ENCODE measurements around the gene KDM7A. TPM values are rescaled to one million over a fixed set of nuclear protein-coding genes. Genes with fewer than 3 reads are reported as not detected.

Gene KDM7A
- total RNA-seq, 5 donors from 2014 or later (not counting 1 experiment from before 2014, with no cell fraction given) = 36.5 to 60.2 (median 55.0) TPM

DNA sequence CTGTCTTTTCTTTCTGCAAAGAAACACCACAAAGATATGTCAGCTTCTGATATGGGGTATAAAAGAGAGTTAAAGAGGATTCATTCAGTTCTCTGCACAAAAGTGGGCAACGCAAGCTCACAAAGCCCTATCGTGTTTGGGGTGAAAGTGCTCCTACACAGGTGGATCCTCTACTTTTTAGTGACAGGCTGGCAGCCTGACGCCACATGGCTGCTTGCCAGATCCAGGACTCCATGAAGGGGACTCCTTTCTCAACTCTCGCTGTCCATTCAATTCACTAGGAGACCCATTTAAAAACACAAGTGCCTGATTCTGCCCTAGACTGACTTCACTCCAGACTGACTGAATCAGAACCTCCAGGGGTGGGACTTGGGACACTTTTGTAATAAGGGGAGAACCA is 122.0 kb downstream of the KDM7A start:
- POLR2A ChIA-PET = no interaction called here
- Mint-ChIP-seq H3K27ac (peak overlapping the region in 1 of 2 donors; percentile 29), H3K36me3 (peaks cover 67% of the 10 kb centered on the region), H3K9me3 (no peaks in the 10 kb centered on the region), H3K27me3 (no peaks in the 10 kb centered on the region), H3K4me1 (peaks cover 64 to 82% (median 72%) of the 10 kb centered on the region in 3 donors), H3K4me3 (no peak overlapping the region)
- ATAC-seq (replicated peaks in 1 of 4) (no peak), DNase-seq (no peak)
- peaks cover 3 to 22% of the 10 kb centered on the region in 2 experiments for H3K4me1 ChIP-seq (ENCODE audit: control insufficient read depth in 1 of 2, extremely low read depth in 1 of 2, insufficient read depth in 2 of 2, low read length in 2 of 2)
- H3K9me3 ChIP-seq = no peaks in the 10 kb centered on the region
- H3K27me3 ChIP-seq (replicated peaks in 1 of 2; ENCODE audit: control insufficient read depth in 2 of 2, extremely low read depth in 1 of 2, insufficient read depth in 2 of 2, low read length in 1 of 2) = no peaks in the 10 kb centered on the region
- CTCF ChIA-PET = no interaction called here
- no peak overlapping the region for H3K27ac ChIP-seq (ENCODE audit: low read length)
- H3K4me3 ChIP-seq (ENCODE audit: control insufficient read depth in 1 of 2, extremely low read depth in 1 of 2, low read length in 1 of 2) = no peak overlapping the region
- WGBS (ENCODE audit: insufficient coverage) = 100% methylated on average over 3 of the region's 4 CpGs
- H3K36me3 ChIP-seq (ENCODE audit: control insufficient read depth in 2 of 2, extremely low read depth in 1 of 2, insufficient read depth in 1 of 2, low read length in 1 of 2) = peaks cover 5 to 42% of the 10 kb centered on the region in 2 donors

DNA sequence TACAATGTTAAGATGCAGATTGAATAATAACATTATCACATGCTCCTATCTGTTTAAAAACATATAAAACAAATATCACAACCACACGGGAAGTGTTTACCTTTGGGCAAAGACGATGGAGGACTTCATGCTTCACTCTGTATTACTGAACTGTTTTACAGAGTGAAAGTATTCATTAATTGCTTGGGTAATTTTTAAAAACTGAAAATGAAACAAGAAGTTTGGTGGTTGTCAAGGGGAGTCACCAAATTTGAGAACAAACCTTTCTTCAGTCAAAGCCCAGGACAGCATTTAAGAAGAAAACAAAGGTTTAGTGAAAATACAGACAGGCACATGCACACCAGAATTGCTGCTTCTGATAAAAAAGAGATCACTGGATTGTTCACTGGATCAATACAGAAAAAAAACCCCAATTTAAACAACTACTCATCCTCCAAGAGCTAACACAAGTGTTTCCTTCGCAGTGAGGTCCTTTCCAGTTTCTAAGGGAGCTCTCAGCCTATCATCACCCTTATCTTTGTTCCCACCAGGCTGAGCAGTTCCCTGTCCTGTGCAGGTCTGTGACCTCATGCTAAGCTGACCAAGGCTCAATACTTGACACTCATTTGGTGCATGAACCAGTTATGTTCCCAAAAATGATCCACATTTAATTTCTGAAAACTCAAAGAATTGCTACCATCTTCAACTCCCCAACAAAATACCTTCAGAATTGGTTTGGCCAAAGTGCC is 122.8 kb downstream of the KDM7A start:
- ChIA-PET CTCF (no interaction called here), POLR2A (no interaction called here)
- Mint-ChIP-seq H3K4me3 (no peak overlapping the region), H3K4me1 (peaks cover 60 to 81% (median 65%) of the 10 kb centered on the region in 3 donors), H3K27me3 (no peaks in the 10 kb centered on the region), H3K36me3 (peaks cover 69% of the 10 kb centered on the region), H3K27ac (peak overlapping the region; percentile 29 to 45), H3K9me3 (no peaks in the 10 kb centered on the region)
- WGBS (ENCODE audit: insufficient coverage) = 67% methylated on average over 1 of the region's 3 CpGs
- no peaks in the 10 kb centered on the region for H3K9me3 ChIP-seq
- peaks cover 5 to 49% of the 10 kb centered on the region in 2 donors for H3K36me3 ChIP-seq (ENCODE audit: control insufficient read depth in 2 of 2, extremely low read depth in 1 of 2, insufficient read depth in 1 of 2, low read length in 1 of 2)
- DNase-seq (peak in 1 of 35 experiments; percentile 5), ATAC-seq (replicated peaks in 1 of 4) (no peak)
- peaks cover 0 to 15% of the 10 kb centered on the region in 2 experiments for H3K4me1 ChIP-seq (ENCODE audit: control insufficient read depth in 1 of 2, extremely low read depth in 1 of 2, insufficient read depth in 2 of 2, low read length in 2 of 2)
- no peaks in the 10 kb centered on the region for H3K27me3 ChIP-seq (replicated peaks in 1 of 2; ENCODE audit: control insufficient read depth in 2 of 2, extremely low read depth in 1 of 2, insufficient read depth in 2 of 2, low read length in 1 of 2)
- H3K4me3 ChIP-seq (ENCODE audit: control insufficient read depth in 1 of 2, extremely low read depth in 1 of 2, low read length in 1 of 2) = no peak overlapping the region
- H3K27ac ChIP-seq (ENCODE audit: low read length) = no peak overlapping the region

DNA sequence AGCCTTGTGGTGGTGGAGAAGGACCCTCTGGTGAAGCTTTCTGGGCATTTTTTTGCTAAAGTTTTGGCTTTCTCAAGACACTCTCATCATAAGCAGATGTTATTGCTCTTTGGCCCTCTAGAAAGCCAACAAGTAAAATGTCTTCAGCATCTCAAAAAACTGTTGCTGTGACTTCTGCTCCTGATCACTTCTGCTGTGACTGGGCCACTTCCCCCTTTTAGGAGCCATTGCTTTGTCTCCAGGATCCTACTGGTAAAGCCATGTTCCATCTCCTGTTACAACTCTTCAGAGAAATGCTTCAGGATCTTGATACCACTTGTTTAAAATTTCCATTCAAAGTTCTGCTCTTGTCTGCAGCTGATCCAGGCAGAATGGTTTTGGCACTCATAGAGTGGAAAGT is 125.0 kb downstream of the KDM7A start:
- DNase-seq = no peak
- H3K36me3 ChIP-seq (ENCODE audit: control insufficient read depth in 2 of 2, extremely low read depth in 1 of 2, insufficient read depth in 1 of 2, low read length in 1 of 2) = peaks cover 5 to 44% of the 10 kb centered on the region in 2 donors
- H3K4me1 Mint-ChIP-seq = peaks cover 44 to 65% (median 50%) of the 10 kb centered on the region in 3 donors
- H3K36me3 Mint-ChIP-seq = peaks cover 68% of the 10 kb centered on the region
- CTCF ChIA-PET = no interaction called here
- POLR2A ChIA-PET = interaction anchor here in 1 of 2 donors (0.7 kb wide), 1 partner anchor 1931 kb away, joined by 3 read pairs; no protein-coding TSS in a partner anchor
- no peak overlapping the region for H3K4me3 ChIP-seq (ENCODE audit: control insufficient read depth in 1 of 2, extremely low read depth in 1 of 2, low read length in 1 of 2)
- no peaks in the 10 kb centered on the region for H3K9me3 Mint-ChIP-seq
- ATAC-seq (replicated peaks in 1 of 4) = no peak
- peaks cover 0 to 8% of the 10 kb centered on the region in 2 experiments for H3K4me1 ChIP-seq (ENCODE audit: control insufficient read depth in 1 of 2, extremely low read depth in 1 of 2, insufficient read depth in 2 of 2, low read length in 2 of 2)
- H3K27ac Mint-ChIP-seq = no peak overlapping the region
- no peaks in the 10 kb centered on the region for H3K27me3 Mint-ChIP-seq
- H3K4me3 Mint-ChIP-seq = no peak overlapping the region
- H3K27ac ChIP-seq (ENCODE audit: low read length) = no peak overlapping the region
- no peaks in the 10 kb centered on the region for H3K27me3 ChIP-seq (replicated peaks in 1 of 2; ENCODE audit: control insufficient read depth in 2 of 2, extremely low read depth in 1 of 2, insufficient read depth in 2 of 2, low read length in 1 of 2)
- H3K9me3 ChIP-seq = no peaks in the 10 kb centered on the region

DNA sequence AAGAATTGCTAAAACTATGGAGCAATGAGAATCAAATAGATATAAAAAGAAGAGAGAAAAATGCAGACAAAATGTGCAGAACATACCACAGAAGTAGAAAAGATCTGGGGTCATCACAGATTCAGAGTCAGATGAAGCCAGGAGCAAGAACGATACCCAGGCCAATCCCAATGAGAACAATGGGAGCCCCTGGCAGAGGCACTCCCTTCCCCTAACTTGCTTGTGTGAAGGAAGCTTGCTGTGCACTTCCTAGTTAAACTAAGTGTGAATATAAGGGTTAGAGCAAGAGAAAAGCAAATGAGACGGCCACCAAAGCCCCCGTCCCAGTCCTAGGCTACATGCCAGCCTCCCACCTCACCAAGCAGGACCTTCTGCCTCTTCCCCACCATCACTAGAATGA is 126.7 kb downstream of the KDM7A start:
- CTCF ChIA-PET = no interaction called here
- ATAC-seq (replicated peaks in 1 of 4) = no peak
- H3K9me3 ChIP-seq = no peaks in the 10 kb centered on the region
- H3K27me3 Mint-ChIP-seq = no peaks in the 10 kb centered on the region
- H3K4me1 Mint-ChIP-seq = peaks cover 31 to 47% (median 35%) of the 10 kb centered on the region in 3 donors
- no peaks in the 10 kb centered on the region for H3K9me3 Mint-ChIP-seq
- peaks cover 0 to 8% of the 10 kb centered on the region in 2 experiments for H3K4me1 ChIP-seq (ENCODE audit: control insufficient read depth in 1 of 2, extremely low read depth in 1 of 2, insufficient read depth in 2 of 2, low read length in 2 of 2)
- no peak overlapping the region for H3K27ac ChIP-seq (ENCODE audit: low read length)
- POLR2A ChIA-PET = no interaction called here
- no peak for DNase-seq
- no peak overlapping the region for H3K4me3 Mint-ChIP-seq
- no CpG with 5 or more reads among the region's 3 CpGs for WGBS (ENCODE audit: insufficient coverage)
- H3K36me3 ChIP-seq (ENCODE audit: control insufficient read depth in 2 of 2, extremely low read depth in 1 of 2, insufficient read depth in 1 of 2, low read length in 1 of 2) = peaks cover 0 to 49% of the 10 kb centered on the region in 2 donors
- peaks cover 66% of the 10 kb centered on the region for H3K36me3 Mint-ChIP-seq
- H3K4me3 ChIP-seq (ENCODE audit: control insufficient read depth in 1 of 2, extremely low read depth in 1 of 2, low read length in 1 of 2) = no peak overlapping the region
- H3K27ac Mint-ChIP-seq = peak overlapping the region in 1 of 2 donors; percentile 50
- no peaks in the 10 kb centered on the region for H3K27me3 ChIP-seq (replicated peaks in 1 of 2; ENCODE audit: control insufficient read depth in 2 of 2, extremely low read depth in 1 of 2, insufficient read depth in 2 of 2, low read length in 1 of 2)

DNA sequence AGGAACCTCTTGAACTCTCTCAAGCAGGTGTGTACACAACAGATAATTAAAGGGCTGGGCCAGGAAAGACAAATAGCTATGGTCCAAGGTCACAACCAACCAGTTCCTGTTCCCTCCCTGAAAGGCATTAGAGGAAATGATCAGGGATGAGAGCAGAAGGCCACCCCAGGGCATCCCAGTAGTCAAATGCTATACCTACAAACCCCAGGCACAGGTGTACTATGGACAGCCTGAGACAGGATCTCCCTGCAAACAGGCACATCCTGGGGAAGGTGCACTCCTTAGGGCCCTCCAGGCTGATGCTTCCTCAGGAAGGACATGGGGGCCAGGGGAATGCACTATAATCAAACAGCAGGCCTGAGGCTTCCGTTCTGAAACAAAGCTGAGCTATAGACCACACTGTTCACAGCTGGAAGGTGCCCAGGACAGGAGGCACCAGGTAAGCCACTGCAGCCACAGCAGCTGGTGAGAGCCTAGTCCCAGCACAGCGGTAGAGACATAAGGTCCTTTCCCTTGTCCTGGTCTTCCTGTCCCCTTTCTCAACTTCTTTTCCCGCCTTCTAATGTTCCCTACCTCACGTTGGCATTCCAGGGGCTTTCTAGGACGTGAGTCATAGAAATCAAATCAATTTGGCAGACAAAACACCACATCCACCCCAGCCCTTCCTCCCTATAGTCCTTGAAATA is 127.3 kb downstream of the KDM7A start:
- Histone ChIP-seq H3K27ac (ENCODE audit: low read length) (no peak overlapping the region), H3K4me1 (ENCODE audit: control insufficient read depth in 1 of 2, extremely low read depth in 1 of 2, insufficient read depth in 2 of 2, low read length in 2 of 2) (peaks cover 0 to 5% of the 10 kb centered on the region in 2 experiments), H3K9me3 (no peaks in the 10 kb centered on the region), H3K36me3 (ENCODE audit: control insufficient read depth in 2 of 2, extremely low read depth in 1 of 2, insufficient read depth in 1 of 2, low read length in 1 of 2) (peaks cover 0 to 49% of the 10 kb centered on the region in 2 donors), H3K27me3 (replicated peaks in 1 of 2; ENCODE audit: control insufficient read depth in 2 of 2, extremely low read depth in 1 of 2, insufficient read depth in 2 of 2, low read length in 1 of 2) (no peaks in the 10 kb centered on the region), H3K4me3 (ENCODE audit: control insufficient read depth in 1 of 2, extremely low read depth in 1 of 2, low read length in 1 of 2) (no peak overlapping the region)
- Mint-ChIP-seq H3K27ac (peak overlapping the region in 1 of 2 donors; percentile 9), H3K4me3 (no peak overlapping the region), H3K36me3 (peaks cover 62% of the 10 kb centered on the region), H3K9me3 (no peaks in the 10 kb centered on the region), H3K27me3 (no peaks in the 10 kb centered on the region), H3K4me1 (peaks cover 25 to 41% (median 29%) of the 10 kb centered on the region in 3 donors)
- no peak for ATAC-seq (replicated peaks in 1 of 4)
- ChIA-PET POLR2A (no interaction called here), CTCF (no interaction called here)
- WGBS (ENCODE audit: insufficient coverage) = 90% methylated on average over 5 of the region's 5 CpGs
- no peak for DNase-seq

DNA sequence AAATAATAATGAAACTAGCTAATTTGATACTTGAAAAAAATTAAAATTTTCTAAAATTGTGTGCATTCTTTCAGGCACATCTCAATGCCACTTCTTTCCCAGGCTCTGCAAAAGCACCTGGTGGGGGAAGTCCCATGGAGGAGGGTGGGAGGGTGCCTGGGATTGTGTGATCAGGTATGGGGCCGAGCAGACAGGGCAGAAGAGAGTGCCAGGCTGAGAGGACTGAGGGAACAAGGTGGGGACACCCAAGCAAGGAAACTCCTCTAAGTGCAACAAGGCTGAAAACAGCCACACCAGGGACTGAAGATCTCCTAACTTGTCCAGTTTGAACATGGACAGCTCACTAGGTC is 127.8 kb downstream of the KDM7A start:
- H3K27ac ChIP-seq (ENCODE audit: low read length) = no peak overlapping the region
- CTCF ChIA-PET = no interaction called here
- no peak overlapping the region for H3K4me3 ChIP-seq (ENCODE audit: control insufficient read depth in 1 of 2, extremely low read depth in 1 of 2, low read length in 1 of 2)
- DNase-seq = no peak
- no peak overlapping the region for H3K4me3 Mint-ChIP-seq
- H3K9me3 ChIP-seq = no peaks in the 10 kb centered on the region
- peaks cover 60% of the 10 kb centered on the region for H3K36me3 Mint-ChIP-seq
- ATAC-seq (replicated peaks in 1 of 4) = no peak
- peaks cover 20 to 36% (median 23%) of the 10 kb centered on the region in 3 donors for H3K4me1 Mint-ChIP-seq
- no peaks in the 10 kb centered on the region for H3K27me3 Mint-ChIP-seq
- H3K27me3 ChIP-seq (replicated peaks in 1 of 2; ENCODE audit: control insufficient read depth in 2 of 2, extremely low read depth in 1 of 2, insufficient read depth in 2 of 2, low read length in 1 of 2) = no peaks in the 10 kb centered on the region
- H3K4me1 ChIP-seq (ENCODE audit: control insufficient read depth in 1 of 2, extremely low read depth in 1 of 2, insufficient read depth in 2 of 2, low read length in 2 of 2) = no peaks in the 10 kb centered on the region
- POLR2A ChIA-PET = no interaction called here
- H3K27ac Mint-ChIP-seq = no peak overlapping the region
- WGBS (ENCODE audit: insufficient coverage) = 100% methylated on average over 1 of the region's 1 CpG
- H3K9me3 Mint-ChIP-seq = no peaks in the 10 kb centered on the region
- H3K36me3 ChIP-seq (ENCODE audit: control insufficient read depth in 2 of 2, extremely low read depth in 1 of 2, insufficient read depth in 1 of 2, low read length in 1 of 2) = peaks cover 0 to 47% of the 10 kb centered on the region in 2 donors

Data from T-cell (primary cell).